HS-5 (cell line): ENCODE measurements around the gene JARID2.
A peak's percentile ranks its signal among the peaks of the same experiment; 100 is the strongest.

ENCODE experiments used
- DNase-seq: peaks from one replicate; pipeline ENCODE4 v3.0.0-alpha.2; 2012; ENCODE audit warnings: low read depth

Gene JARID2

DNA sequence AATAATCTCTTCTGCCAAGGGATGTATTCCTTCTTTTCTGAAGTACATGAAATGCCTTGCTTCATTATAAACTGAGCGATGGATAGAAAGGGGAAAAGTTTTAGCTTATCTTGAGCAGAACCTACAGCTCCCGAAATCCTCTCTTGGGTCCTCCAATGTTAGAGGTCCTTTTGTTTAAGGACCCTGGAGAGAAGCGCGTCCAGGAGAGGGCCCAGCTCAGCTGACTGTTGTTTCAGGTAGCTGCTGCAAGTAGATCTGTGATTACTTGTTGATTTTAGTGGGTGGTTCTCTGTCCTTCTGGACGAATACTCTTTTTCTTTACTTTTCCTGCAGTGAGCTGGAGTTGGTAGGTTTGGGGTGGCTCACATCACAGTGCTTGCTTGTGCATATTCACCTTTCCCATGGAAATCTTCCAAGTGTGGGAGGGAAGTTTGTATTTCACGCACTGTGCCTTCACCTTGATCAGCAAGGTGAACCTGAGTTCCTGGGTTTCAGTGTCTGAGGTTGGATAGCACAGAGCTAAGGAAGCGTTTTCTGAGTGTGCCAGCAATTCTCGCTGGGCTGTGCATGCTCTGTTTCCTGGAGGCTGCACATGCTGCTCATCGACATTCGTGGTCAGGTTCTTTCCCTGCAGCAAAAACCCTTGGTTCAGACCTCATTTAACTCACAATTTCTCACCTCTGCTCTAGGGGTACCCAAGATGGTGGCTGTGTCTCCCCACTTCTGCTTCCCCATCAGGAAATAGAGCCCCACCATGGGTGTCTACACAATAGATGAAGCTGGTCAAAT is 176.3 kb downstream of the JARID2 start:
- DNase-seq = no peak

DNA sequence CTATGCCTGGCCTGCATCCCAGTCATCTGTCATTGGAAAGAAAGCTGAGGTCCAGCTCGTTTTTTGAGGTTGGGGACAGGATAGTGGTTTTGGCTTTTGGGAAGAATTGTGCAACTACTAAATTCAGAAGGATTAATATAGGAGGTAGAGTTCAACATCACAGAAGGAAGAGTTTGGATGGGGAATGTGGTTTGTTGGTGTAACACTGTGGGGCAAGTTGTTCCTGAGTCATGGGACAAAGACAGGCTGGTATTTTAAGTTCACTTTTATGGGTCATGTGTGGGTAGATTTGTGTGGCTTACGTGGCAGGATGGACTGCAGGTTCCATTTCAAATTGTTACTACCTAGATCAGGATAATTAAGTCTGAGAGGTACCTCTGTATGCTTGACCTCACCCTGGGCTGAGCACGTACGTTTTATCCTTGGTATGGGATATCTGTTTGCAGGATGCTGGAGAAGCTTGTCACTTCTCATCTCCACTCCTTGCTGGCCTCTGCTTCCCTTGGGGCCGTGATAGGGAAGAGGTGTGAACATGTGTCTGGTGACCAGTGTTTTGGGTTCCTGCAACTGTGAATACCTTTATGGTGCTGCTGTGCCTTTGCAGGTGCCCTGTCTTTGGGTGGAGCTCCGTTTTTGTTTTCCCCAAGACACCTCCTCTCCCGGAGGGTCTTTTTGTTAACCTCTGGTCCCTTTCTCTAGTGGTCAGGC is 177.6 kb downstream of the JARID2 start:
- DNase-seq = no peak

DNA sequence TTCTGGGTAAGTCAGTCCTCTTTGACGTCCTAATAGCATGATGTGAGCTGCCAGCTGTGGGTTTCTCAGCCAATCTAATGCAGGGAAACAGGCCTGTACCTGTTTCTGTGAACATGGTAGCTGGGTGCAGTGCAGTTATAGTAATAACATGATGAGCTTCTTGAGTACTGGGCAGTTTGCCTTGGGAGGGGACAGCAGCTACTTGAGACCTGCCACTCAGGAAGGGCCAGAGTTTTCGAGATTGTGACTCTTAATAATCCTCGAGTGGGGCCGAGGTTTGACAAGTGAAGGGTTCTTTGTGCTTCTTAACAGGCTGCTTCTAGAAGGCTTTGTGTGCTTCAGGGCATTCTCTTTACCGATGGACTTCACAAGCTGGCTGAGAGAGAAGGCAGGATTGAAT is 180.1 kb downstream of the JARID2 start:
- DNase-seq = no peak

DNA sequence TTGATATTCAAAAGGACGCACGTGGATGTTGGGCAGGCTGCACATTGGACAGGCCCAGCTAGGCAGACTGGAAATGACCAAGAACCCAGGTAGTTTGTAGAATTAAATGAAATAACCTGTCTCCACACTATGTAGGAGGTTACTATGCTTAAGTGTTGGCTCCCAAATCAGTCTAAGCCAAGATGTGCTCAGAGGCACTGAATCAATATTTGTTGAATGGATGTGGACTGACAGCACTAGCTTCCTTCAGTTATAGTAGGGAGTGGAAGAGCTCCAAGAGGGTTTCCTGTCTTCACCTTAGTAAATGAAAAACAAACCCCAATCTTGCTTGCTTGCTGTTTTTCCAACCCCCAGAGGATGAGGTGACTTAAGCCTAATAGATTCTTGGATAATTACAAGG is 180.5 kb downstream of the JARID2 start:
- DNase-seq = no peak

DNA sequence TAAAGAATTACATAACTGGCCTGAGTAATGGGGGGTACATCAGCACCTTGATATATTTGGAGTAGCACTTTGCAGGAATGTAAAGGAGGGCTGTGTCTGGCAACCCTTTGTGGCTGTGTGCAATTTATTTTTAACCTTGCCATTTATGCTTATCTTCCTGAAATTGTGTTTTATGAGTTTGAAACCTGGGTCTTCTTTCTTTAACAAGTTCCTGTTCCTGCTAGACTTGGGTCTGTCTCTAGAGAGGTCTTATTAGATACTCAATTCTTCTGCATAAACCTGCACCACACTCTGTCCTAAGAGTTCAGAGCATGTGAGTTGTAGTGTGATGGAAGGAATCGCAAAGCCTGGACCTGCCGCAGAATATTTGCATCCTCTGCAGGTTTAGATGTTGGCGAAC is 181.0 kb downstream of the JARID2 start:
- DNase-seq = no peak

DNA sequence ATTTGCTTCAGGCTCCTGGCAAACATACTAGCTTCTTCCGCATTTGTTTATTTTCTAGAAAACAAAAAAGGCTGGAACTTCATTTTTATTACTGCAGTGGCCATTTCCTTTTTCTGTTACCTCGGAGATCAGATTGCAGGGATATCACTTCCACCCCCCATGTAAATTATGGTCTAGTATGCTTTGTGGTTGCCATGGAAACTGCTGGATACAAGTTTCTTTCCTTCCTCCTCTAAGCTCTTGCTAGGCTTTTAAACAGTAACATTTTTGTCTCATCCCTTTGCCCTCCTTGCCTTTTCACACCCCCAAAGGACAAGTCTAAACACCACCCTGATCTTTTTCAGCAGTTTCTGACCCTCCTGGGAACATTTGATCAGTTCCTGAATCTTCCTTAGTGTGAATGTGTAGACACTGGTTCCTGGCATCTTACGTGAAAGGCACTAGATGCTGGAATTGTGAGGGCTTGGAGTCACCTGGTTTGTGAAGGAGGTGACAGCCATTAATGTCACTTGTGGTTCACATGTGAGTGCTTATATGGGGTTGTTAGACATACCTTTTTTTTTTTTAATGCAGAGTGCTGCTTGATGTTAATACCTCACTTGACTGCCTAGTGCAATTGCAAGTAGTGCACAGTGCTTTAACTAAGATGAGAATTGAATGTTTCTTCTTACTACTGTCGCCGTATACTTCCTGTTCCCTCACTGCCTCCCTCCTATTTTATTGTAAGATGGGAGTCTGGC is 181.6 kb downstream of the JARID2 start:
- no peak for DNase-seq

DNA sequence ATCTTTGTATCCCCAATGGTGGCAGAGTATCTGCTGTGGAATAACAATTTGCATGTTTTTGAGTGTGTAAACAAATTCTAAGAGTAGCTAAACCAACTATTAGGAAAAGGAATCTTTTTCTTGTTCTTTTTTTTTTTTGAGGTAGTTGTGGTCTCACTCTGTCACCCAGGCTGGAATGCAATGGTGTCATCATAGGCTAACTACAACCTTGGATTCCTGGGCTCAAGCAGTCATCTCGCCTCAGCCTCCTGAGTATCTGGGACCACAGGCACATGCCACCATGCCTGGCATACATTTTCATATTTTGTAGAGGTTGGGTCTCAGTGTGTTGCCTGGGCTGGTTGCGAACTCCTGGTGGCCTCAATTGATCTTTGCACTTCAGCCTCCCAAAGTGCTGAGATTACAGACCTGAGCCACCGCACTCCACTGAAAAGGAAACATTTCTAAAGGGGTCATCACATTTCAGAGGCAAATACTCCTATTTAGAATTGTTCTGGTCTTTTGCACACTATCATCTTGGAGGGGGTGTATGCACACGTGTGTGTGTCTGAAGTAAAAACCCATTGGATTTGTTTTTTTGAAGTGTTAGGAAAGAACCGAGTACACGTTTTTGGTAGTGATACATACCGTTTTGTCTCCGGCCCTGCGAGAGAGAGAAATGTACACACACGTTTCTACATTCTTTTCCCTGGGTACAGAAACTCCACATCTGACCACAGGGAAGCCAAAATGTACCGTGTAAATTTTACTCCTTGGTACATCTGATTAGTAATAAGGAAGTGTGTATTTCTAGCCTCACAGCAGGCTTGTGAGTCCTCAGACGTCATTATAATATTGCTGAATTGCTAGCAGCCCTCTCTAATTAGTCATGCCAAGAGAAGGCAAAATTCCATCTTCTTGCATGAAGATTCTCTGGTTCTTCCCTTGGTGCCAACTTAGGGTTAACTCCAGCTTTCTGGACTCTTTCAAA is 183.6 kb downstream of the JARID2 start:
- DNase-seq = peak; percentile 56

DNA sequence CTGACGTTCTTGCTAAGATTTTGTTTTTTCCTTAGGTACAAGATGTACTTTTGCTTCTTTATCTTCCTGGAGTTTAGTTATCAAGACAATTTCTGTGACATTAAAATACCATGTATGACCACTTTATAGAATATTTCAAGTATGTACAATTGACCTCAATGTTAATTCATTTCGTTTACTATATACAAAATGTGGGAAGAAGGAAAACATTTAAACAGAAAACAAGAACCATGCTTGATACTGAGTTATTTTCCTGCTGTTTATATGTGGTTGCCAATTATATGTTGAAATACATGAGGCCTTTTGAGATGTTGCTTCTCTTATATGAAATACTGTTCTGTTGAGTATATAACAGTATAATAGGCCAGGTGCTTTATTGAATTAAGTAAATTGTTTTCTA is 184.3 kb downstream of the JARID2 start:
- DNase-seq = no peak

DNA sequence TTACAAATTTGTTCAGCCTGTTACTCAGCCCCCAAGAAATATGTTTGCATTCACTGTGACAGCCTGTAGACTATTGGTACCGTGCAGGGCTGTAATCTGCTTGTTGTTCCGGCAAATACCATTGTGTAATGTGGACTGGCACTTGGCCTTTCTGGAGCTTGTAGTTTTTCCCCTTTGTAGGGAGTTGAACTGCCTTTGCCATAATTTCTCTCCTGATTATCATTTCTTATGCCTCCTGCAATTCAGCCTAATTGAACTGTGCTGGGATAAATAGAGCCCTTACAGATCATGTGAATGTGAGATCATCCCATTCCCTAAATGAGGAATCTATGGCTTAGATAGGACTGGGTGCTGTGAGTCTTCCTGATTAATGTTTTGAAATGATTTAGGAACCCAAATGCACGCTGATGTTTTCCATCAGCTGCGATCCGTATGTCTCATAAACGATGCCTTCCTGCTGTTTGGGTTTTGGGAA is 185.1 kb downstream of the JARID2 start:
- no peak for DNase-seq

DNA sequence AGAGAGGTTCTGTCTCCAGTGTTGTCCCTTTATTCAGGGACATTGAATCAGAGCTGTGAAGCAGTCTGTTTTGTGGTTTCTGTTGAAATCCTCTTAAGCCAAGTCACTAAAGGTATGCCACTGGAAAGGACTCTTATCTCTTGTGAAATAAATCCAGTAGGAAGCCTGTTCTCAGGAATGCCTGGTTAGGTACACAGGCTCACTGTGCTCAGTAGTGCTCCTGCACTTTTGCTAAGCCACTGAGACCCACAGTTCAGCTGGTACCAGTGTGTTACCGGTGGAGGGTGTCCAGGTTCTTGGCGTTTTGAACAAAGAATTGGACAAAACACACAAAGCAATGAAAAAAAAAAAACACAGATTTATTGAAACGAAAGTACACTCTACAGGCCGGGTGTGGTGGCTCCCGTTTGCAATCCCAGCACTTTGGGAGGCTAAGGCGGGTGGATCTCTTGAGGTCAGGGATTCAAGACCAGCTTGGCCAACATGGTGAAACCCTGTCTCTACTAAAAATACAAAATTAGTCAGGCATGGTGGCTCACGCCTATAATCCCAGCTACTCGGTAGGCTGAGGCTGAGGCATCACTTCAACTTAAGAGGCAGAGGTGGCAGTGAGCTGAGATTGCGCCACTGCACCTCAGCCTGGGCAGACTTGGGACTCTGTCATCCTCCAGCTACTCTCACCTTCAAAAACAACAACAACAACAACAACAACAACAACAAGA is 186.1 kb downstream of the JARID2 start:
- DNase-seq = no peak

DNA sequence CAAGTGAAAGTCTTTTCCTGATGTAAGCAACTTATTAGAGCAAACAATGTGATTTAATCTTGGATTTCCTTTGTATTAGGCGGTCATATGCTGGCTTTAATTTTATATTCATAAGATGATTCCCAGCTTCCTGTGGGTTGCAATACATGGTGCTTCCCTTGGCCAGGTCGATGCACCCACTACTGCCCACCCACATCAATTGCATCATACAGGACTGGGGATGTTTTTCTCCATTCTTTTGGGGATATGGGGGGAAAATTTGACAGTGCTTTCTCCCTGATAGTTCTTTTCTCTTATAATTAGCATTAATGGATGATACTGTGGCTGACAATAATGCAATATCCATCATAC is 187.6 kb downstream of the JARID2 start:
- DNase-seq = no peak

DNA sequence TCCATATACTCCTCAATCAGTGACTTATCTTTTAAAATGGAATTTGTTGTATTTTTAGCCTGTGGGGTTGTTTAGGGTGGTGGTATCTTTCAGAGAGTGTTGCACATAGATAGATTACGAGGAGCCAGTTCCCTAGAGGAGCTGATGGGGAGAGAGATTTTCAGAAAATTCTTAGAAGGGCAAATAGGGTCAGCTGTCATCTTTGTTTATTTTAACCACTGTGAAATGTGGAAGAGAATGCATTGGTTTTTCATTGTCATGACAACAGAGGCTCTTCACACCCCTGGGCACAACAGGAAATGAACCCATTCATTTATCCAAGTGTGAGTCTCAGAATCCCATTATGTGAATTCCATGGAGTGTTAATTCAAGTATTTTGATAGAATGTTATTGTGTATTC is 188.4 kb downstream of the JARID2 start:
- DNase-seq = no peak

DNA sequence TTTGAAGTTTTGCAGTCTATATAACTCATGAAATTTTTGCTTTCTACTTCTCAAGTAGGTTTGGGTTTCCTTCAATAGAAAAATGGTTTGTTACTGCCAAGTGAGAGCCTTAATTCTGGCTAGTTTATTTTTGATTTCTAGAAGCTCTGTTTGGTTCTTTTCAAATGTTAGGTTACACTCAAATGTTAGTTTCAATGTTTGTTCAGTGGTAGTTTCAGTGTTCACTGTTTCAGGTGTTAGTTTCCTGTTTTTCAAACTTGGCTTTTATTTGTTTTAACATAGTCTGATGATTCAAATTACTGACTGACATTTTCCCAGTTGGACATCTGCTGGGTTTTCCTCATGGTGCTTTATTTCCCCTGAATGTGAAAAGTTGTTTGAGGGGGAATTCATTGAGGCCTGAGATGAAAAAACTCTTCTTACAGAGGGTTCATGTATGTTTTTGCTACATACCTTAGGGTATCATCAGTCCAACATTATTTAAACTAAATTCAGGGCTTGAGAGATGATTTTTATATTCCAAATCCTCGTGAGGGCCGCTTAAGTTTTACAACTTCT is 189.0 kb downstream of the JARID2 start:
- no peak for DNase-seq

DNA sequence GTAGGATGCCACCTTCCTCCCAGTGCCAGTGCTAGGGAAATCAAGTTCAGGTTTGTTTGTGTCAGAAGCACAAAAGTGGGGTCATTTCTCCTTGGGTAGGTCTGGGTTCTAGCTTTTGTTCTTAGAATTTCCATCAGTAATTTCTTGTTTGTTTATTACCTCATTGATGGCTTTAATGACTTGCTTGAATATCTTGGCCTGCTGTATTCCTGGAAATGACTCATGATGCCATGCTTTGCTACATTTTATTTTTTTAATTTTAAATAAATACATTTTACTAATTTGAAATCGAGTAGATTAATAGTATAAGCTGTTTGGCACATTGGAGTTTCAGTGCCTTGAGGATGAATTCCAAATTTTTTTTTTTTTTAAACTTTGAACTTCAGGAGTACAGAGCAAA is 189.6 kb downstream of the JARID2 start:
- no peak for DNase-seq

DNA sequence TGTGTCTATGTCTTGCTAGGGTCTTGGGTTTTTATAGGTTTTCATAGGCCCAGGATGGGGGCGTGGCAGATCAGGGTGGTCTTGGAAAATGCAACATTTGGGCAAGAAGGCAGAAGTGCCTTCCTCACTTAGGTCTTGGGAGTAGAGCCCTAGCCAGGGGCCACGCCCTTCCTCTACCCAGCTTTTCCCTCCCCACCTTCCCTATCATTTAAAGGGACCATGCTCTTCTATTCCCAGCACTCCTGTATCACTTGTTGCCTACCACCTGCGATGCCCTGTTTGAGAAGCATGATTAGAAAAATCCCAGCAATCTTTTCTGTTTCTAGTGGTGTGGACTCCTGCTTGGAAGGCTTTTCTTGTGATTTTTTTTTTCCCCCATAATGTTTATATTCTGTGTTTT is 190.6 kb downstream of the JARID2 start:
- no peak for DNase-seq

DNA sequence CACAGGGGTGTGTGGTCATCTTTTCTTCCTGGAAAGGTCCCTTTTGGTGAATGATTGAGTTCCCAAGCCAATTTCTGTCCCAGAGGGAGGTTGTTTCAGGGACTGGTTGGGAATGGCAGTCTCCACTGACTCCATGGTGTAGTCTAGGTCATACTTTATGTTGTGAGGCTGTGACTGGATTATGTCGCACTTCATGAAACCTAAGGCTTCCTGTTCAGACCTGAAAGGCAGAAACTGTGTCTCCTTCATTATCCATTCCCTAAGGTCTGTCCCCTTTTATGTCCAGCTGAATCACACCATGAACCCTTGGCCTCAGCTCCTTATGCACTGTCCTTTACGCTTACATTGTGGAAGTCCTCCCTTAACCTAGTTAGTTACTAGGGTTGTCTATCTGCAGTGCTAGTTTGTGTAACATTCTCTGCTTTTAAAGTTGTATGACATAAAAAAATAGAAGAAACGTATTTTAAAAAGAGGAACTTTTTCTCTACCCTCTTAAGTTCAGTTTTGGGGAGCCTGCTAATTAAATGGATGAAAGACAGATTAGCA is 191.3 kb downstream of the JARID2 start:
- no peak for DNase-seq

DNA sequence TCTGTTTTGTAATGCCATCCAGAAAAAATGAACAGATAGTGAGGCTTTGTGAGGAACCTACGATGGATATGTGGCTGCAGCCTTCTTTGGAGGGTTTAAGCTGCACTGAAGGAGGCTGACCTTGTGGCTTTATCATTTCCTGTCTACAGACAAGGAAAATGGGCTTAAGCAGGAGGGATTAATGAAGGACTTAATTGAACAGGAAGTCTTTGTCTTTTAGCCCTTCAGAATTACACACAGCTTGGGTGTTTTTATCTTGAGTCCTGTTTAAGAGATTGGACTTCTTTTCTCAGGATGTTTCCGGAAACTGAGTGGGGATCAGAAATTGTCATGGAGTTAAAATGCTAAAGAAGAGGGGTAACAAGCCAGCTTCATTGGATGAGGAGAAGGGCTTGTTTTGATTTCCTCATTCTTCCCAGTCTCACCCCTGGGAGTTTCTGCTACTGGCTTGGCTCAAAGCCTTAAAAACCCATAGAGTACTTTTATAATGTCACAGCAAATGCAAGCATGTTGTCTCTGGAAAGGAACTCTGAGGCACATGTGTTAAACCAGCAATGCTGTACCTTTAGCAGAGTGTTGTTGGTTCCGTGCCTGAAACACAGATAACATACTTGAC is 193.6 kb downstream of the JARID2 start:
- no peak for DNase-seq

DNA sequence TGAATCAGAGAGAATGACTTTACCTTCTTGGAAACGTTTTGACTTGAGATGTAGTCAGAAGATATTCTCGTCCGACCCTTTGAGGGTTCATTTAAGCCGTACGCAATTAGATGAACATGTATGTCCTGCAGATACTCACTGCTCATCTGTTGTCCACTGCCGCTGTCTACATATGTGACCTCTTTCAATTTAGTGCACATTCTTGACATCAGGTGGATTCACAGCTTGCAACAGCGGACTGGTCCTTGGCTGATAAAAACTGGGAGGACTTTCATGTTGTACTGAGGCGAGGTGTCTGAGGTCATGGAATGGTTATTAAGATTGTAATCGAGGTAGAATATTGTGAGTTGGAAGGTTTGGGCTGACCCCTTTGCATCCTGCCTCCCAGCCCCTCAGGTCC is 194.2 kb downstream of the JARID2 start:
- DNase-seq = no peak

DNA sequence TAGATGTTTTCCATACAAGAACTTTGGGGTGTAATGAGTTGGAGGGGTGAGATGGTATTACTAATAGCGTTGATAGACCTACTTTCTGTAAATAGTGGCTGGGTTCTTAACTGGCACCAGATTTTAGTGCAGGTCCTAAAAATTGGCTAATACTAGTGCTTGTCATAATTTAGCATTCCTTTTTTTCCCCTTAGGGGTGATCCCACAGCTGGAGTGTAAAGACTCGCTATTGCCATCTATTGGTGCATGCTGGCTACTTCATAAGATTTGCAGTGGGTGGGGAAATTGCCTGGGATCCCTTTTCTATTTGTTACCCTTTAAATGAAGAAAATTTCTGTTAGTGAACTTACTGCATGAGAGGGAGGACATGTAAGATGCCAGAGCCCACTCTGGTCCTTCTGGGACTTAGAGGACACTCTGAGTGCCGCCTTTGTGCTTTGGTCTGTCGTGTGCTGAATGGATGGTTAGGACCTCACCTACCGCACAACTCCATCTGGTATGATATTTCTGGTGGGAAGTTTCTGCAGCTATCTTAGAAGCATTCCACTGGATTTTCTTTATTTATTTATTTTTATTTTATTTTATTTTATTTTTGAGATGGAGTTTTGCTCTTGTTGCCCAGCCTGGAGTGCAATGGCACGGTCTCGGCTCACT is 195.5 kb downstream of the JARID2 start:
- peak; percentile 58 for DNase-seq

DNA sequence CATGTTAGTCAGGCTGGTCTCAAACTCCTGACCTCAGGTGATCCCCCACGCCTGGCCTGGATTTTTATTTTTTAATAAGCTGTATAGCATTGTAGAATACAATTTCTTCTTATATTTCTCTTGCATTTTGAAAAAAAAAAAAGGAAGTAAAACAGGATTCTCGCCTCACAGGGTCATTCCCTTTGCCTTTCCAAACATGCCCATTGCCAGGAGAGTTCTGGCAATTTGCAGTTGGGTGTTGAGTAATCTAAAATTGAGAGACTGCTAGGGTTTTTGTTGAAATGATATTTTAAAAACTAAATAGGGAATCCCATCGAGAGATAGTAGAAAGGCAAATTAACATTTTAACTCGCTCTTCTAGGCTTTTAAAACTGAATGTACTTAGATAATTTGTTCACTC is 196.1 kb downstream of the JARID2 start:
- DNase-seq = no peak
